Sigmoid colon (tissue), 7 donors: ENCODE data around the gene CDH24. TPM values are rescaled to one million over a fixed set of nuclear protein-coding genes. Genes with fewer than 3 reads are reported as not detected.

Experiments
- DNase-seq: peaks from one replicate; pipeline ENCODE4 v3.0.0-alpha.2; 2019
- H3K27ac ChIP-seq, 4 donors: fragments of 200-600 bp; sonication (generic); one replicate each; pipeline ENCODE4 v1.5.1; 2016 to 2019; ENCODE audit warnings: mild to moderate bottlenecking in 1 of 4
- H3K27me3 ChIP-seq, 3 donors: fragments of 200-600 bp; sonication (generic); one replicate each; pipeline ENCODE4 v1.5.1; 2019; ENCODE audit warnings: mild to moderate bottlenecking in 1 of 3
- H3K36me3 ChIP-seq, 4 donors: fragments of 200-600 bp; sonication (generic); one replicate each; pipeline ENCODE4 v1.5.1; 2016 to 2019
- H3K4me1 ChIP-seq, 4 donors: fragments of 200-600 bp; sonication (generic); one replicate each; pipeline ENCODE4 v1.5.1; 2017 to 2019
- H3K4me3 ChIP-seq, 4 donors: fragments of 200-600 bp; sonication (generic); one replicate each; pipeline ENCODE4 v1.5.1; 2017 to 2019; ENCODE audit warnings: mild to moderate bottlenecking in 2 of 4, moderate library complexity in 1 of 4
- H3K9me3 ChIP-seq, 4 donors: fragments of 200-600 bp in 3 of 4; sonication (generic) in 3 of 4; one replicate each; pipeline versions ENCODE4 v1.5.1 to v1.6.1; 2013 to 2019
- EP300 ChIP-seq, 4 donors: sonication (generic); formaldehyde crosslinking; IDR thresholded peaks; one replicate each; pipeline ENCODE4 v1.6.1; 2017; ENCODE audit warnings: antibody characterized with exemption in 4 of 4
- POLR2A ChIP-seq, 2 donors: fragments of 450-650 bp; IDR thresholded peaks; one replicate each; pipeline ENCODE4 v1.6.1; 2016; ENCODE audit warnings: antibody characterized with exemption in 2 of 2, mild to moderate bottlenecking in 2 of 2, moderate library complexity in 2 of 2
- POLR2AphosphoS5 ChIP-seq, 4 donors: sonication (generic); formaldehyde crosslinking; IDR thresholded peaks; one replicate each; pipeline ENCODE4 v1.6.1; 2017; ENCODE audit warnings: antibody characterized with exemption in 4 of 4
- WGBS, 2 donors: extraction: QIAGEN DNeasy Blood & Tissue Kit; methylation state at CpG; one replicate each; pipeline ENCODE4 v1.1.7; 2013; 5-methylcytosine and 5-hydroxymethylcytosine counted together
- intact Hi-C: fragments of 100-400 bp; cut with DNase I; formaldehyde crosslinking; loops from one replicate; pipeline ENCODE4 v1.15.1; 2023
- polyA plus RNA-seq, 3 donors: library from polyadenylated mRNA; stranded (reverse); fragments of 200-250 nt; gene quantifications; one replicate each; pipeline ENCODE4 v1.2.3, GENCODE V29; 2013
- total RNA-seq, 4 donors: library from RNA; depleted of rRNA; stranded (reverse); fragments of >200 nt; gene quantifications; one replicate each; pipeline ENCODE4 v1.1.0, GENCODE V29; 2016
- TF ChIP-seq, protein P1 (sequence below), 4 experiments: fragments of 450-650 bp in 3 of 4; fragments of 200-600 bp in 1 of 4; IDR thresholded peaks; one replicate each; pipeline ENCODE4 v1.5.1; 2016 to 2019; ENCODE audit warnings: antibody characterized with exemption in 4 of 4, mild to moderate bottlenecking in 3 of 4, moderate library complexity in 2 of 4
- donor health status: healthy with polysubstance abuse.
- donor health status: Bipolar disorder and iron deficiency.
- donor health status: healthy.

CDH24 gene
- total and polyA plus RNA-seq, 7 donors: 0.46 to 7.5 (median 2.1) TPM

DNA sequence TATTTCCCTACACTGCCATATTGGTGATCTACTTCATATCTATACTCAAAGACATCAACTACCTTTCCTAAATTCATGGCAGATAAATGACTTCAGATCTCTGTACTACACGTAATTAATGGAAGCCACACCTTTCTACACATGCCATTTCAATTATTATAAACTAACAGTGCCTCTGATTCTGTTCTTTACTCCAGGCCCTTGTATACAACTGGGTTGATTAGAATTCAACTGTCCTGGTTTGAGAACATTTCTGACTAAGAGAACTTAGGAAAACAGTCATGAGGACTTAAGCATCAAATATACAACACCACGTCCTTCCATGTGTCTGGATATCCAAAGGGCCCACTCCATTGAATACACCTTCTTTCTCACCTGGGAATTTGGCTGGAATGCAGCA lies 35.8 kb upstream of the CDH24 start:
- TF ChIP-seq EP300 (IDR thresholded peaks at IDR 0.05): no peak
- no peak for TF ChIP-seq POLR2AphosphoS5 (IDR thresholded peaks at IDR 0.05)
- no peak for TF ChIP-seq POLR2A (IDR thresholded peaks at IDR 0.05)
- TF ChIP-seq, protein P1, sequence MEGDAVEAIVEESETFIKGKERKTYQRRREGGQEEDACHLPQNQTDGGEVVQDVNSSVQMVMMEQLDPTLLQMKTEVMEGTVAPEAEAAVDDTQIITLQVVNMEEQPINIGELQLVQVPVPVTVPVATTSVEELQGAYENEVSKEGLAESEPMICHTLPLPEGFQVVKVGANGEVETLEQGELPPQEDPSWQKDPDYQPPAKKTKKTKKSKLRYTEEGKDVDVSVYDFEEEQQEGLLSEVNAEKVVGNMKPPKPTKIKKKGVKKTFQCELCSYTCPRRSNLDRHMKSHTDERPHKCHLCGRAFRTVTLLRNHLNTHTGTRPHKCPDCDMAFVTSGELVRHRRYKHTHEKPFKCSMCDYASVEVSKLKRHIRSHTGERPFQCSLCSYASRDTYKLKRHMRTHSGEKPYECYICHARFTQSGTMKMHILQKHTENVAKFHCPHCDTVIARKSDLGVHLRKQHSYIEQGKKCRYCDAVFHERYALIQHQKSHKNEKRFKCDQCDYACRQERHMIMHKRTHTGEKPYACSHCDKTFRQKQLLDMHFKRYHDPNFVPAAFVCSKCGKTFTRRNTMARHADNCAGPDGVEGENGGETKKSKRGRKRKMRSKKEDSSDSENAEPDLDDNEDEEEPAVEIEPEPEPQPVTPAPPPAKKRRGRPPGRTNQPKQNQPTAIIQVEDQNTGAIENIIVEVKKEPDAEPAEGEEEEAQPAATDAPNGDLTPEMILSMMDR (IDR thresholded peaks at IDR 0.05): no peak
- 62 to 78% methylated on average over 2 of the region's 2 CpGs for WGBS, 2 donors
- Histone ChIP-seq H3K4me3 (no peak overlapping the region), H3K9me3 (no peaks in the 10 kb centered on the region), H3K36me3 (peaks cover 14 to 57% (median 32%) of the 10 kb centered on the region in 4 donors), H3K27ac (no peak overlapping the region), H3K4me1 (peaks cover 0 to 44% (median 38%) of the 10 kb centered on the region in 4 donors), H3K27me3 (no peaks in the 10 kb centered on the region)
- intact Hi-C loops: loop anchor here (10.0 kb wide), 2 partner anchors 212 to 462 kb away; partner anchors contain the start of genes BCL2L2, PPP1R3E, THTPA and ZFHX2
- no peak for DNase-seq

DNA sequence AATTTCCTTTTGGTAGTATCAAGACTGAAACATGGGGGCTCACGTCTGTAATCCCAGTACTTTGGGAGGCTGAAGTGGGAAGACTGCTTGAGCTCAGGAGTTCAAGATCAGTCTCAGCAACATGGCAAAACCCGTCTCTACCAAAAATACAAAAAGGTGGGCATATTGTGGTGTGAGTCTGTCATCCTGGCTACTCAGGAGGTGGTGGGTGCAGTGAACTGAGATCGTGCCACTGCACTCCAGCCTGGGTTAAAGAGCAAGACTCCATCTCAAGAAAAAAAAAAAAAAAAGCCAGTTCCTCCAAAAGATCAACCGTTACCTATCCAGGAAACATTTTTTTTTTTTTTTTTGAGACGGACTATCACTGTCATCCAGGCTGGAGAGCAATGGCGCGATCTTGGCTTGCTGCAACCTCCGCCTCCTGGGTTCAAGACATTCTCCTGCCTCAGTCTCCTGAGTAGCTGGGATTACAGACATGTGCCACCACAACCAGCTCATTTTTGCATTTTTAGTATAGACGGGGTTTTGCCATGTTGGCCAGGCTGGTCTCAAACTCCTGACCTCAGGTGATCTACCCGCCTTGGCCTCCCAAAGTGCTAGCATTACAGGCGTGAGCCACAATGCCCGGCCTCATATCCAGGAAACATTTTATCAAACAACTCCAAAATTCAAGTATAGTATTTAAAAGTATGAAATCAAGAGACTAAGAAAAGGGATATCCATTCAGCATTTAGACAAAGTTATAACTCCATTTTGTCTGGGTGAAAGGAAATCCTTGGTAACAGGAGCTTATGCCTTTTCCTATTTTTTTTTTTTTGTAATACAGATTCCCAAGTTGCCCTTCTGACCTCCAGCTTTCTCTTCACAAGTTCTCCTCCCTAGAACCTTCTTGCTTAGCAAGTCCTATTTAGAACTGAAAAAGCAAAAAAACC lies 34.2 kb upstream of the CDH24 start:
- no peak for TF ChIP-seq POLR2AphosphoS5 (IDR thresholded peaks at IDR 0.05)
- TF ChIP-seq EP300 (IDR thresholded peaks at IDR 0.05): no peak
- TF ChIP-seq, protein P1 (IDR thresholded peaks at IDR 0.05): no peak
- TF ChIP-seq POLR2A (IDR thresholded peaks at IDR 0.05): no peak
- DNase-seq: no peak
- WGBS, 2 donors: 85 to 89% methylated on average over 12 of the region's 12 CpGs
- Histone ChIP-seq H3K4me3 (no peak overlapping the region), H3K36me3 (peaks cover 14 to 66% (median 34%) of the 10 kb centered on the region in 4 donors), H3K27ac (no peak overlapping the region), H3K27me3 (no peaks in the 10 kb centered on the region), H3K4me1 (peaks cover 0 to 37% (median 27%) of the 10 kb centered on the region in 4 donors), H3K9me3 (no peaks in the 10 kb centered on the region)
- intact Hi-C loops: loop anchor here (10.0 kb wide), 2 partner anchors 213 to 463 kb away; partner anchors contain the start of genes BCL2L2, PPP1R3E, THTPA and ZFHX2

DNA sequence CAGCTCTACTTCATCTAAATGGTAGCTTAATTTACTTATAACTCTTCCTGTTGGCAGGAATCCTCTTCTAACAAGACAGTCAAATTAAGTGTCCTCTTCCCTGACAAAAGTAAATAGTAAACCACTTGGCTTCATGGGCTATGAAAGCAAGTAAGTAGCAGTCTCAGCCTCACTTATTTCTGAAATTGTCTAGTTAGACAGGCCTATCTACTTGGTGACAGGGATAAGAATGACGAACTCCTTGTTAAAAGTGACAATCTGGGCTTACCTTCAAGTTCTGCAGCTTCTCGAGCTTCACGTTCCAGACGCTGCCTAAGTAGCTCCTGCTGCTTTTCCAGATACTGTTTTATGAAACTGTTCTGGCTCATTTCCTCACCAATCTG lies 32.9 kb upstream of the CDH24 start:
- Histone ChIP-seq H3K9me3 (no peaks in the 10 kb centered on the region), H3K27ac (no peak overlapping the region), H3K36me3 (peaks cover 14 to 79% (median 43%) of the 10 kb centered on the region in 4 donors), H3K27me3 (no peaks in the 10 kb centered on the region), H3K4me1 (peaks cover 0 to 31% (median 23%) of the 10 kb centered on the region in 4 donors), H3K4me3 (no peak overlapping the region)
- WGBS, 2 donors: 91 to 92% methylated on average over 4 of the region's 4 CpGs
- no peak for DNase-seq
- intact Hi-C loops: loop anchor here (10.0 kb wide), 2 partner anchors 215 to 465 kb away; partner anchors contain the start of genes BCL2L2, PPP1R3E, THTPA and ZFHX2
- no peak for TF ChIP-seq EP300 (IDR thresholded peaks at IDR 0.05)
- no peak for TF ChIP-seq POLR2A (IDR thresholded peaks at IDR 0.05)
- TF ChIP-seq, protein P1 (IDR thresholded peaks at IDR 0.05): no peak
- no peak for TF ChIP-seq POLR2AphosphoS5 (IDR thresholded peaks at IDR 0.05)

DNA sequence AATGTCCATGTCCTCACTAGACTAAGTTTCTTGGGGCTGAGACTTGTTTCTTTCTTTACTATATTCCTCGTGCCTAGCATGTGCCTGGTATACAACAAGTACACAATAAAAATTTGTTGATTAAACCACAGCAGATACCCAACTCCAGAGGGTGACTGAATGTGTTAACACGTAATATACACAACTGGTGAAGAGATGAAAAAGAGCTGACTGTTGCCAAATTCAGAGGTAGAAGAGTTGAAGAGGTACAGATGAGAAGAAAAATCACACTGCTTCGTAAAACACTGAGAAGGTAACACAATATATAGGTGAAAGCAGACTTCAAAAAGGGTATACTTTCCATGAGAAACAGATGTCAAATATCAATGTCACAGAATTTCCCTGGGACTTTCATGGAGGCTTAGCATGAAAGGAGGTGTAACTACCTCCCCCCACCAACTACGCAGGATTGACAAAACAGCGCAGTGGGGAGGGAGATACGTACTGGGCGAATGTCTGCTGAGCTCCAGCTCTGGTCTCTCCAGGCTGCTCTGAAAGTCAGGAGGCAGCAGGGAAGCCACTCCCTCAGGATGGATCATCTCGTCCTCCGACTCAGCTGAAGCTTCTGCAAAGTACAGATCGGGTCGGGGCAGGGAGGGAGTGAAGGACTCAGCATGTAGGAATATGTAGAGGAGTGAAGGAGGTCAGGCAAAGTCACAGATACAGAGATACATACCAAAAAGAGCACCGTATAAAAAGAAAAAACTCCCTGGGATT lies 32.4 kb upstream of the CDH24 start:
- Histone ChIP-seq H3K36me3 (peaks cover 14 to 85% (median 49%) of the 10 kb centered on the region in 4 donors), H3K27ac (no peak overlapping the region), H3K9me3 (no peaks in the 10 kb centered on the region), H3K4me1 (peaks cover 0 to 31% (median 23%) of the 10 kb centered on the region in 4 donors), H3K27me3 (no peaks in the 10 kb centered on the region), H3K4me3 (no peak overlapping the region)
- intact Hi-C loops: loop anchor here (10.0 kb wide), 2 partner anchors 215 to 465 kb away; partner anchors contain the start of genes BCL2L2, PPP1R3E, THTPA and ZFHX2
- no peak for DNase-seq
- WGBS, 2 donors: 95 to 96% methylated on average over 12 of the region's 12 CpGs
- no peak for TF ChIP-seq POLR2AphosphoS5 (IDR thresholded peaks at IDR 0.05)
- TF ChIP-seq, protein P1 (IDR thresholded peaks at IDR 0.05): no peak
- TF ChIP-seq POLR2A (IDR thresholded peaks at IDR 0.05): no peak
- TF ChIP-seq EP300 (IDR thresholded peaks at IDR 0.05): no peak
